ENCODE measurements around the gene ATXN3L. TPM values are rescaled to one million over a fixed set of nuclear protein-coding genes. Genes with fewer than 3 reads are reported as not detected.

ATXN3L gene
- not detected in 2 replicates for total RNA-seq

DNA sequence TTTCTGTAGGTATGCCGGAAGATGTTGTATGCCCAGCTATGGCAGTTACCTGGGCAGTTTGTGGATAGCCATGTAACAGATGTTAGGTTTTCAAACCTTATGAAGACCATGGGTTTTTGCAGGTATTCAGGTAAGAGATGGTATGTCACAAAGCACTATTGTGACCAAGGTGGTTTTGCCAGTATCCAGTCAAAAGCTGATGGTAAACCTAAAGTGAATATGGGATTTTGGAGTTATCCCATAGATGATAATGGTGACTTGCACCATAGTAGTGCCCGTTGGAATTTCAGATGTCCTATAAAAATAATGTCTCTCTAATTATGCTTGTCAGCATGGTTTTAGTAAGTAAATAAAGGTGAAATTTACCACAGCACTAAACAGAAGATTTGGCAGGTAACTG, at the start of gene ATXN3L:
Gene ATXN3L, minus strand, starts transcription at position 101 of the 400 bp plus-strand sequence. CDS start 119 bp downstream, outside the sequence.
- H3K36me3 ChIP-seq (ENCODE audit: control insufficient read depth, insufficient read depth, low read length), result no peaks in the 10 kb centered on the region
- no peaks in the 10 kb centered on the region for H3K27me3 ChIP-seq (ENCODE audit: control insufficient read depth, insufficient read depth, low read length)
- no peak for DNase-seq (ENCODE audit: low read depth)
- TF ChIP-seq, protein P1, sequence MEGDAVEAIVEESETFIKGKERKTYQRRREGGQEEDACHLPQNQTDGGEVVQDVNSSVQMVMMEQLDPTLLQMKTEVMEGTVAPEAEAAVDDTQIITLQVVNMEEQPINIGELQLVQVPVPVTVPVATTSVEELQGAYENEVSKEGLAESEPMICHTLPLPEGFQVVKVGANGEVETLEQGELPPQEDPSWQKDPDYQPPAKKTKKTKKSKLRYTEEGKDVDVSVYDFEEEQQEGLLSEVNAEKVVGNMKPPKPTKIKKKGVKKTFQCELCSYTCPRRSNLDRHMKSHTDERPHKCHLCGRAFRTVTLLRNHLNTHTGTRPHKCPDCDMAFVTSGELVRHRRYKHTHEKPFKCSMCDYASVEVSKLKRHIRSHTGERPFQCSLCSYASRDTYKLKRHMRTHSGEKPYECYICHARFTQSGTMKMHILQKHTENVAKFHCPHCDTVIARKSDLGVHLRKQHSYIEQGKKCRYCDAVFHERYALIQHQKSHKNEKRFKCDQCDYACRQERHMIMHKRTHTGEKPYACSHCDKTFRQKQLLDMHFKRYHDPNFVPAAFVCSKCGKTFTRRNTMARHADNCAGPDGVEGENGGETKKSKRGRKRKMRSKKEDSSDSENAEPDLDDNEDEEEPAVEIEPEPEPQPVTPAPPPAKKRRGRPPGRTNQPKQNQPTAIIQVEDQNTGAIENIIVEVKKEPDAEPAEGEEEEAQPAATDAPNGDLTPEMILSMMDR (IDR thresholded peaks at IDR 0.05; ENCODE audit: insufficient read depth, low read length, poor library complexity, severe bottlenecking), result no peak
- H3K4me3 ChIP-seq (ENCODE audit: low read depth, low read length), result no peak within 1 kb of the TSS

DNA sequence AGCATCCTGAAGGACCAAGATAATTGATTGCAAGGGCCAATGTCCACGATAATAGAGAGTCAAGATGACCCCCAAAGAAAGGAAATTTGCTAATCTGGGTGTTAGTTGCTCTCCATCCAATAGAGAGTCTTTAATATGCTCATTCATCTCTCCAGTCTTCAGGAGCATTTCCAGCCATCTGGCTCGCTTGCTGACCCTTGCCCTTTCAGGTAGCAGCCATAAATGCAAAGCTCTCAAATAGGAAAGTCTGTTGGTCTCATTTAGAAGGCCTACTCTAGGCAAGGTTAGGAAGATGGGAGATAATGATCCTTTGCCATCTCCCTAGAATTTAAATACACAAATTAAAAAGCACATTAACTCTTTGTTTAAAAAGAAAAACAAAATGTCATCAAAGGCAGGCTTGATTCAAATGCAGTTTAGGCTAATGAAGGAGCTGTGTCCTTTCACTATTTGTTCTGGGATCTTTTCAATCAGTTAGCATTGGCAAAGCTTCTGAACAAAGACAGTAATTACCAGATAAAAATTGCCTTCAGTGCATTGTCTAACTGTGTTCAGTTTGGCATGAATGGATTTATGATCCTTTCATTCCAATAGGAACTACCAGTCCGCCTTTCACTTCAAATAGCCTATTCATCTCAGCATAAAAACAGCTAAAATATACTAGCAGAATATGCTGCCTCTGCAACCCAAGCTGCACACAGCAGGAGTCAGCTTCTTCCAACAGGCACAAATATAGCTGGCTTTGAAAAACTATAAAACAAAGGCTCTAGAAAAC, 49.6 kb upstream of the ATXN3L start:
- DNase-seq (ENCODE audit: low read depth), result no peak
- Histone ChIP-seq H3K4me3 (ENCODE audit: low read depth, low read length) (no peak overlapping the region), H3K36me3 (ENCODE audit: control insufficient read depth, insufficient read depth, low read length) (no peaks in the 10 kb centered on the region), H3K27me3 (ENCODE audit: control insufficient read depth, insufficient read depth, low read length) (peaks cover 2% of the 10 kb centered on the region)
- TF ChIP-seq, protein P1 (IDR thresholded peaks at IDR 0.05; ENCODE audit: insufficient read depth, low read length, poor library complexity, severe bottlenecking), result no peak

DNA sequence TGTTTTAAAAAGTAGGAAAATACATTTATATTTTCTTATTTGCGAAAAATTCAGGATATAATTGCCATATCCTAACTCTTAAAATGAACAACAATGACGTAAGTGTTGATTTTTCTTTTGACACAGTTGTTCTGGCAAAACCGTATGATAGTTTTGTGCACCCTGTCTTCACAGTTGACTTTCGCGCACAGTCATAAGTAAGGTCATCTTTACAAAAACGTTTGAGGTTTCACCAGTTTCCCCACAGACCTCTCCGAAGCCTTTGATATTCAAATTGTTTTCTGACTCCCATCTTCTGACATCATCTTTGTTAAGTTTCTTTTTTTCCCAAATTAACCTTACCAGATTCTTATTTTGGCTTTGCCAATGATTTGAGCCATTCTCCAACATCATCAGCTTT, 48.1 kb upstream of the ATXN3L start:
- DNase-seq (ENCODE audit: low read depth), result no peak
- Histone ChIP-seq H3K36me3 (ENCODE audit: control insufficient read depth, insufficient read depth, low read length) (no peaks in the 10 kb centered on the region), H3K27me3 (ENCODE audit: control insufficient read depth, insufficient read depth, low read length) (peaks cover 2% of the 10 kb centered on the region), H3K4me3 (ENCODE audit: low read depth, low read length) (no peak overlapping the region)
- TF ChIP-seq, protein P1 (IDR thresholded peaks at IDR 0.05; ENCODE audit: insufficient read depth, low read length, poor library complexity, severe bottlenecking), result no peak

DNA sequence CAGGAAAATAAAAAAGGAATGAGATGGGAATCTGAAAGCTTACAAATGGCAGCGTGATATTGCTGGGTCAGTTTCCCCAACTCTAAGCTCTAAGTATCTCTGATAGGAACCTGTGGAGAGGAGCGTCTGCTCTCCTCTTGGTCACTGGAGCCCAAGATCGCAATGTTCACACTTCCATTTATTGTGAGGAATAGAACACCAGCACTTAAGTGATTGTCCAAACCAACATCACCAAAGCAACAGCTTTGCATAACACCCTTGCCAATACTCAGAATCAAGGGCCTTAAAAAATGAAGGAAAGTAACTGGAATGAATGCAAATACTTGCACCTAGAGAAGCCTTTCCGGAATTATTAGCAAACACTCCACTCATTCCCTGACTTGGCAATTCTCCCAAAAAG, 46.8 kb upstream of the ATXN3L start:
- TF ChIP-seq, protein P1 (IDR thresholded peaks at IDR 0.05; ENCODE audit: insufficient read depth, low read length, poor library complexity, severe bottlenecking), result no peak
- Histone ChIP-seq H3K4me3 (ENCODE audit: low read depth, low read length) (no peak overlapping the region), H3K36me3 (ENCODE audit: control insufficient read depth, insufficient read depth, low read length) (no peaks in the 10 kb centered on the region), H3K27me3 (ENCODE audit: control insufficient read depth, insufficient read depth, low read length) (peaks cover 2% of the 10 kb centered on the region)
- no peak for DNase-seq (ENCODE audit: low read depth)

DNA sequence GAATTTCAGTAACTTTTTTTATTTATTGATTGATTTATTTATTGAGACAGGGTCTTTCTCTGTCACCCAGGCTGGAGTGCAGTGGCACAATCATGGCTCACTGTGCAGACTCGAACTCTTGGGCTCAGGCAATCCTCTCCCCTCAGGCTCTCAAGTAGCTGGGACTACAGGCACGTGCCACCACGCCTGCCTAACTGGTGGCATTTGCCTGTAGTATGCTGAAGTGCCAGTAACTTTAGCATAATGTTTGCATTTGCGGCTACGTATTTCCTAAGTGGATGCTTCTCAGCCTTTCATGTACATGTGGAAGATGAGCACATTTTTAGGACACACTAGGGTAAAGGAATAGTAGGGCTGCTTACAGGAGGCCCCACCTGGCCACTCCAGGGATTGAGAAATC, 45.3 kb upstream of the ATXN3L start:
- H3K36me3 ChIP-seq (ENCODE audit: control insufficient read depth, insufficient read depth, low read length), result no peaks in the 10 kb centered on the region
- no peak overlapping the region for H3K4me3 ChIP-seq (ENCODE audit: low read depth, low read length)
- peaks cover 2% of the 10 kb centered on the region for H3K27me3 ChIP-seq (ENCODE audit: control insufficient read depth, insufficient read depth, low read length)
- TF ChIP-seq, protein P1 (IDR thresholded peaks at IDR 0.05; ENCODE audit: insufficient read depth, low read length, poor library complexity, severe bottlenecking), result no peak
- no peak for DNase-seq (ENCODE audit: low read depth)

Data from kidney epithelial cell (primary cell).